NCI-H2107 treated with DMSO at 0.1 percent for 48 hours (cell line): ENCODE measurements around the gene ARHGAP32.
"Not testable (repeated sequence)": the region's sequence is repeated elsewhere in the genome, so short reads cannot be mapped to it uniquely, and the experiment has no call there.

ENCODE experiments used
- DNase-seq: peaks from one replicate; lab custom pipeline; 2025; ENCODE audit not compliant: unreplicated experiment; lab: John Stamatoyannopoulos, UW

ARHGAP32 gene

DNA sequence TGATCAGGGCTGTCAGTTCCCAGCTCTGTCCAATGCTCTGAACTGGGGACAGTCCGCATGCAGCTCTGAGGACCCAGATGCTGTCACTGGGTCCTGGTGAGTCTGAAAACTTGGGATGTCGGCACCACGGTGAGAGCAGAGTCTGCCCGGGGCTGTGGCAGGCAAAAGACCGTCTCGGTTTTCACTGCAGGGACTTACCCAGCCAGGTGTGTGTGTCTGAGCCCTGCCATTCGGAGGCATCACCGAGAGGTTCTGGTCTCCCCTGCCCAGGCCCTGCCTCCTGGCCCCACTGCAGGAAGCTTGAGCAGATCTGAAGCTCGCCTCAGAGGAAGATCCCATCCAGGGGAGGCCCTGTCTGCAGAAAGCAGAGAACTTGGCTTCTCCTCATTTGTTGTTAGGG, 254.6 kb downstream of the ARHGAP32 start:
- peak; percentile 29 for DNase-seq

DNA sequence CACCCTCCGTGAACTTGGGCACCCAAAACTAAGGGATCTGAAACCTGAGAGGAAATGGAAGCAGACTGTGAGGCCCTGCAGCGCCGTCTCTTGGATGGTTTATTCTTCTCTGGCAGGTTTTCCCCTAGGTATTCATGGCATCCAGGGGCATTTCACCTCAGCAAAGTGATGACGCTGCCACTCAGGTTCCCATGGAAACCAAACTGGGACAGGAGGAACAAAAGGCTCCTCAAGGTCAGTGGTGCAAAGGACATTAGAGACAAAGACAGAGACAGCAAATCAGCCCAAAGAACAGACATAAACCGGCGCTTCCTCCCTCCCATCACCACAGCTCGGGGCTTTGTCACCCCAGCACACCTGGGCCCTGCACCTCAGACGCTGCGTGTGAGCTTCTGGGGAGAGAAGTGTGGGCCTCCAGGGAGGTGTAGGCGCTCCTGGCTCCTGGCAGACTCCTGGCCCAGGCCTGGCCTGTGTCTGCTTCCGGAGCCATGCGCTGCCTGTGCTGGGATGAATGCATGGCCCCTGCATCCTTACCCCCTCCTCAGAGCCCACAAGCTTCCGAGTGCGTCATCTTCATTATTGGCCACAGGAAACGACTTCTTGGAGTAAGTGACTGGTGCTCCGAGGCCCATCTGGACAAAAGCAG, 255.4 kb downstream of the ARHGAP32 start:
- DNase-seq, result peak; percentile 54

DNA sequence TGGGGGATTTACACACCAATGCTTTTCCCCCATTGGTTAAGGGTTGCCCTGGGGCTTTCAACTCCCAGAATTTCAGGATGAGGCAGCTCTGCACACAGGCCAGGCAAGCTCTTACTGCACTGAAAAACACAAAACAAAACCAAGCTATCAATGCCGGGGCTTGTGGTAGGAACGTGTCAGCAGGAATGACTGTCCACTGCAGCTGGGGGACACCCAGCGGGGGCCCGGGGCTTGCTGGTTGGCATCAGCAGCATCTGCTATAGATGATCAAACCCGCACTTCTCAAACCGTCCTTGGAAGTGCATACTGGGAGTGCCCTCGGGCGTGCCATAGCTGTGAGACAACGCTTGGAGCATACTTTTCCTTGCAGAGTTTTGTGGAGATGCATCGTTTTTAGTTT, 257.2 kb downstream of the ARHGAP32 start:
- DNase-seq, result no peak

DNA sequence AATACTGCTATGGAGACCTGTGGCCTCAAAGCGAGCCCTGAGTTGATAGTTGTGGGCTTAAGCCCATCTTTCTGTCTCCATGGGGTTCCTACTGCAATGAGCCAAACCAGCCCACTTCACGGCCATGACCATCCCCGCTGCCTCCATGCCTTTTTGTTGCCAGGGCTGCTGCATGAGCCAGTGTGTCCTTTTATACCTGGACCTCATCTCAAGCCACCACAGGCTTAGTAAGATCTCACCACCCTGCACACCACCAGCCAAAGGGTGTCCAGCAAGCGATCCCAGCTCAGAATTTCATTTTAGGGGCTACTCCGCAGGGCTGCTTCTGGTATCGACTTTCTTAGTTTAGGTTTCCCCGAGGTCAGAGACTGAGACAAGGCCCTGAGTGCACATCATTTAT, 257.8 kb downstream of the ARHGAP32 start:
- no peak for DNase-seq

DNA sequence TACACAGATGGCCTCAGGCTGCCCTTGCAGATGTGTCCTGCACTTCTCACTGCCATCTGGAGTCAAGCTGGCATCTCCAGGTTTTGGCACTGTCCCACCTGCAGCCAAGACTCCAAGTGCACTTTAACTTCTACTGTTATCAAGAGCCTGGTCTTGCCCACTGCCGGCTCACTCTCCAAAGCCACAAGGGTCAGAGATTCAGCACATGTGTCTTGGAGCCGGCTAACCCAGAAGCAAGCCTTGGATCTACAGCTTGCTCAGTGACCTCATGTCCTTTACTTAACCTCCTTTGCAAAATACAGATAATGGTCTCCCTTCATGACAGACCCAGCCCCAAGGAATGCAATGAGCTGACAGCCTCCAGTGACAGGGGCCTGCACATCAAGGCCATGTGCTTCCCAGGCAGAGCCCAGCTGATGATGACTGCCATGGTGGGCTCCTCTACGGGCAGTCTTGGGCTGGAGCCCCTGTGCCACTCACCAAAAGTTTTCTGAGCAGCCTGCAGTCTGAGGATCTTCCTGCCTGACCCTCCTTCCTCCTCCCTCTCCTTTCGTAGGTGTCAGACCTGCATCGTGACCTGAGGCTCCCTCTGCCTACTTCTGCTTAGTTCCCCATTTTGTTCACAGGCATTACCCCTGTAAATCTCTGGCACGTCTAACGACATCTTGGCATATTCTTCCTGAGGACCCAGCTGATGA, 258.5 kb downstream of the ARHGAP32 start:
- no peak for DNase-seq

DNA sequence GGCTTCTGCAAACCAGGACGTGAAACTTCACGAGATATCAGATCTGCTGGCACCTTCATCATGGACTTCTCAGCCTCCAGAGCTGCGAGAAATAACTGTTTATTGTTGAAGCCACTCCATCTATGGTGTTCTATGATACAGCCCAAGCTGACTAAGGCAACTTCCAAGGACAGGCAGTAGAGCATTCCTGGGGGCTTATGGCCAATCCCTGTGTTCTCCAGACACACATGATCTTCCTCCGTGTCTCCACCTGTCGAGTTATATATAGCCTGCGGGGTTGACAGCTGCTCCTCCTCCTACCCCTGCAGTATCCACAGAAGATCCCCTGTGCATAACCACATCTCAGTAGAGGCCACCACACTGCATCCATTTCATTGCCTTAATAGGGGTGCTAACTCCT, 260.5 kb downstream of the ARHGAP32 start:
- DNase-seq, result no peak

DNA sequence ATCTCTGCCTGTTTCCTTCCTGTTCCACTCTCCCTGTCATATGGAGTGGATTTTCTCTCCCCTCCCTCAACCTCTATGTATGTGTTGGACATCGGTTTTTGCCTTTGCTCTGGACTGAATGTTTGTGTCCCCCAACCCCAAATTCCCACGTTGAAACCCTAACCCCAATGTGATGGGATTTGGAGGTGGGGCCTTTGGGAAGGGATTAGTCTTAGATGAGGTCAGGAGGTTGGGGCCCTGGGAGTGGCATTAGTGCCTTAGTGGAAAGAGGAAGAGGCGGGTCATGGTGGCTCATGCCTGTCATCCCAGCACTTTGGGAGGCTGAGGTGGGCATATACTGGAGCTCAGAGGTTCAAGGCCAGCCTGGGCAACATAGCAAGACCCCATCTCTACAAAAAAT, 261.1 kb downstream of the ARHGAP32 start:
- DNase-seq, result no peak

DNA sequence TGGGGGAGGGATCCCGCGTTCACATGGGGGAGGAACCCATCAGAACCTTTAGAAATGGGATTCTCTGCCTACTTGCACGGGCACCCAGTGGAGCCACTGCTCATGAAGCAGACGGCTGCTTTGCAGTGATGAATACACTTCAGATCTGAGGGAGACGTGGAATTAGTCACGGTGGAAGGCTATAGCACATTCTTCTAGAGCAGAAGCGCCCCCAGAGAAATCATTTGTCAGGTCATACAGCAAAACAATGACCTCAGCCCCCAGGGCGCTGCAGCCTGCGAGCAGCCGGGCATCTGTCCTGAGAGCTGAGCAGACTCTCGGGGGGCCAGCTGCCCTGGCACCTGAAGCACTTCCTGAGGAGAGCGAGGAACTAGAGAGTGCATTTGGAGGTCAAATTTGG, 262.1 kb downstream of the ARHGAP32 start:
- DNase-seq, result no peak

DNA sequence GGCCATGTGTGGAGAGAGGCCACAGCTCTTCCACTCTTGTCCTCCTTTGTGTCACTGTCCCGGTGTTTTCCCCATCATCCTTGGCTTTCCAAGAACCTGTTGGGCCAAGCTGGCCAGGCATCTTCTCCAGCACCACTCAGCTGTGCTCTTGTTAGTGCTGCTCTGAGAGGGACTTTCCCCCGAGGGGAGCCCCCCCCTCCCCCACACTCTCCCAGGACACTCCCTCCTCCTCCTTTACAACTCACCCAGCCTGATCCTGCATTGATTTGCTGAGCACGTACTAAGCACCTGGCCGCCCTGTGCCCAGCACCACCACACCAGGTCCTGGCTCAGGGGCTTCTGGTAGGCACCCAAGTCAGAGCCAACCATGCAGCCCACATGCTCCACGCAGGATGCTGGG, 262.7 kb downstream of the ARHGAP32 start:
- DNase-seq, result no peak

DNA sequence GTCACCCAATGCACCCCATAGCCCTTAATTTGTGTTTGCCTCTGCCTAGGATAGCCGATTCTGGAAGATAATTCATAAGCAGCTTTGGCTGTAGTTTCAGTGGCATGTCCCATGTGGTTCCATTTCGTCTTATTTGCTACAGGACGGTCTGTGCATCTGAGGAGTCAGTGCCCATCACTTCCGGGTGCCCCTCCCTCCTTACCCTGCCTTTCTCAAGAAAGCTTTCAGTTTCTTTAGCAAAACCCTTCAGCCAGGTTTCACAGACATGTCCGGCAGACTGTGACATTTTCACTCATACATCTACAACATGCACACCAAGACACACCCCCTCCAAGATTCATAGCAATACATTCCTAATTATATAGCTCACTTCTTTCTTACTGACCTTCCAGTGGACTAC, 263.7 kb downstream of the ARHGAP32 start:
- no peak for DNase-seq

DNA sequence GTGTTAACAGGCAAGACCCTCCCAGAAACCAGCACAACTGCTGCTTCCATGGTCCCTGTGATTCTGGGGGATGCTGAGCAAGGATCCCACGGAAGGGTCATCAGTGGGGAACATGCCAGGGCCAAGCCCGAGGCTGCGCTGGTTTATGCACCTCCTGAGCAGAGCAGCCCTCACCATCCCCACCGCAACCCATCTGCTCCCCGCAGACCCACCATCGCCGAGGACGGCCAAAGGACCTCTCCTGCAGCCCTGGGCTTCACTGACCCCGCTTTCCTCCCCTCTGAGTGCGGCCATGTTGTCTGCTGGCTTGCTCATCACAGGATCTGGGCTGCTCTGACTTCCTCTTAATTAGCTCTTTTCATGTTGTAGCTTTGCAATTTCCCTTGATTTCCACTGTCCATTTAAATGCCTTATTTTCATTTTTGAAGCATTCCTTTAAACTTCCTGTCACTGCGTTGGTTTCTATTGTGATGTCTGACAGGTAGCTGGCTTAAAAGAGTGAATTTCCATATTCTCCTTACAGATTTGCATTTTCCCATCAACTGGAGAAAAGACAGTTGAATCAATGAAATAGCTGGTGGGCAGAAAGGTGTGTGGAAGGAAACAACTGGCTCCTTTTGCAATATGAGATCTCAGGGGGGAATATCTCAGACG, 264.3 kb downstream of the ARHGAP32 start:
- DNase-seq, result no peak

DNA sequence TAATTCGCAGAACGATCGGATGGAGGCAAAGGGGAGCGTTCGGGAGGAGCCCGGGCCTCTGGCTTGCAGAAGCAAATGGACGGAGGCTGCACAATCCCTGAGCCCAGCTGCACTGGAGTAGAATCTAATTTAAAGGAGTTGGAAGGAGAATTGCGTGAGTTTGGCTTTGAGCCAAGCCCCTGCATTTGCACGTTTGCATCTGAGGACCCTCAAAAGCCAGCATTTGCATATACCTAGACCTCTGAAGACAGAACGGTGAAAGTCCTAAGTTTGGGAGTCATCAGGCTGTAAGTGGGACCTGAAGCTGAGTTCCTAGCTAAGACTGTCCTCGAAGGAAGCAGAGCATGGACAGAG, 265.0 kb downstream of the ARHGAP32 start:
- DNase-seq, result no peak

DNA sequence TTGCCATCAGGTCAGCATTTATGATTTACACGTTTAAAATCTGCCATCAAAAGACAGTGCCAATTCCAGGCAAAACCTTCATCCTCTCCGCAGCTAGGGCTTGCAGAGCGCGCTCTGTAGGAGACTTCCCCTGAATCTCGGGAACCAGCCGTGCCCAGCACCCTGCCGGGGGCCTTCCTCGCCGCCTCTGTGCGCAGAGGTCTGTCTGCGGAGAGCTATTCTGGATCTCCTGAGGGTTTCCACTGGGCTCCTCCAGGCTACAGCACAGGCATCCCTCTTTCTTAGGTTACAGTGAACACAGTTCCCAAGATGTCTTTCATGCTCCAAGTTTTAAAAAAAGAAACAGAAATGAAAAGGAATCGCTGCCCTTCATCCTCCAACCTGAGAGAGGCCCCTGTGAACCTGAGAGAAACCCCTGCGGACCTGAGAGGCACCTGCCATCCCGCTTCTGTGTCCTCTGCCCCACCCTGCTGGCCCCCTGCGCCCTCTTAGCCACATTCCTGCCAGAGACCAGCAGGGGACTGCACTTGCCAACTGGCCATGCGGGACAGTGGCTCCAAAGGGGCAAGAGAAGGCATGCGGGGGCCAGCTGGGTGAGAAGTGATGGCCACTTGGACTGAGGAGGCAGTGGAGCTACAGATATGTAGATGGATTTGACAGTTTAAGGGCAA, 265.6 kb downstream of the ARHGAP32 start:
- no peak for DNase-seq

DNA sequence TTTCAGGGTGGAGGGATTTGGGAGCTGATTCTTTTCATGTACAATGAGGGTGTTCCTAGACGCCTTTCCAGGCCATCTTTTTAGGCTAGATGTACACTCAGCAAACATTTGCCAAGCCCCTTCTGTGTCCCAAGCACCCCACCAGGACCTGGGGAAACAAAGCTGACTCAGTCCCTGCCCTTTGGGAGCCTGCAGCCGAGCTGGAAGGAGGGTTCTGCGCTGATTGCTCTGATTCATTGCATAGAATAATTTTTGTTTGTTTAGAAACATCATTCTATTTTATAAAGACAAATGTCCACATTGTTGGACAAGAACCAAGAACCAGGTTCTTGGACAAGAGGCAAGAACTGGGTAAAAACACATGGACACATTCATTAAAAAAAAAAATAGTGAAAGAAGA, 266.1 kb downstream of the ARHGAP32 start:
- no peak for DNase-seq

DNA sequence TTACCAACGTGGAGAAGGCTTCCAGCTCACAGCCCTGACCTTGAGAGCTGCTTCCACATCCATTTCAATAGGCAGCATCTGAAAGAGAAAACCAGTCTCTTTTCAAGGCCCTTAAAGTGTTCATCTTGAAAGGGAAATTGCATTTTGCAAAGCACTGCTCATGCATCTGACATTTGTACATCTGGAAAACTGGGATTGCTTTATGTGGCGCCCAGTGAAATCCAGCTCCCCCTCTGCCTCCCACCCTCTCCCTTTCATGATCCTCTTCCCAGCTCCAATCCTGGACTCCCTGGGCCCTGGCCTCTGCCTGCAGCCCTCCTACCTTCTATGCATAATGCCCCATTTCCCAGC, 266.9 kb downstream of the ARHGAP32 start:
- DNase-seq, result no peak

DNA sequence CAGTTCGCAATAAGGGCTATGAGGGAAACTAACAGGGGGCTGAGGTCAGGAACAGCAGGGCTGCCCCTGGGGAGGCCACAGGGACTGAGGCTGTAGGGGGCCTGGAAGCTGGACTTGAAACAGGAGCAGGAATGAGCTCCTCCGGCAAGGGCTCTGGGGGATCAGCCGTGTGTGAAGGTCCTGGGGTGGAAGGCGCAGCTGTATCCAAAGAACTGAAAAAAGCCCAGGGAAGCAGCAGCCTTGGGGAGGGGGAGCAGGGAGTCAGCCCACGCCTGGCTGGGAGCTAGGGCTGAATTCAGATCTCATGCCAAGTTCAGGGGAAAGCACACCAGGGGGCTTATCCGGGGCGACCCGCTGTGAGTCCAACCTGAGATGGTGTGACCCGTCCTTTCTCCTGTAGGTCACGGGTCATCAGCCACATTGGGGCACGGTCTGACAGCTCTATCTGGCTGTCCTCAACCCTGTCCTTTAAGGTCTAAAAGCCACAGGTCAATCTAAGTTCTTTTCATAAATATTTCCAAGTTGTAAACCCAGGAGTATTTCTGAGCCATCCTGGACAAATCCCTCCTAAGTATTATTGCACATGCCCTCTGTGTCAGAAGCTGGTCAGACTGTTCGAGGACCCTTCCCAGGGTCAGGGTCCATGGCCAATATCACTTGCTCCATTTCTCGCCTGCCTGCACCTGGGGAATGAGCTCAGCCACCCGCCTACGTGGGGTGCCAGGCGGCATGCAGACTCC, 267.4 kb downstream of the ARHGAP32 start:
- no peak for DNase-seq

DNA sequence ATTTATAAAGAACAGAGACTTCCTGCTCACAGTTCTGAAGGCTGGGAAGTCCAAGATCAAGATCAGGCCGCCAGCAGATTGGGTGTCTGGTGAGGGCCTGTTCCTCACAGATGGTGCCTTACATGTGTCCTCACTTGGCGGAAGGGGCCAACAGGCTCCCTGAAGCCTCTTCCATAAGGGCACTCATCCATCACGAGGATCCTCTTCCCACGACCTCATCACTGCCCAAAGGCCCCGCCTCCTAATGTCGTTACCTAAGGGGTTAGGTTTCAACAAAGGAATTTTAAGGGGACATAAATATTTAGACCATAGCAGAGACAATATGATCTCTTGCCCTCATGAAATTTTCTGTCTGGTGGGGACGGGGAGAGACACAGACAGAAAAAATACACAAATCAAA, 268.0 kb downstream of the ARHGAP32 start:
- no peak for DNase-seq

DNA sequence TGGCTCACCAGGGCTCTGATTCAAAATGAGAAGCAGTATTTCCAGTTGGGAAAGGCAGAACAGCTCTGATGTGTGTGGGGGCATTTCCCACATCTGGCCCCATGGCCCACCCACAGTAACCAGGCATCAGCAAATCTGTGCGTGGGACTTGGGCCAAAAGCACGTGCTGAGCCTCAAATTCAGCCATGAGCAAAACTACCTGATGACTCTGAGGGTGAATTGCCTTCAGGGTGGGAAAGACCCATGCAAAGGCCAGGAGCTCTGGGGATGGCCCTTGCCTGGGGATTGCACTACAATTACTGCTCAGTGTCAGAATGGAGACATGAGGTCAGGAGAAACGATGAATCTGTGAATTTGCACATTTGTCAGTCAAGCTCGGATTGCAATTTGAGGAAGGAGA, 270.3 kb downstream of the ARHGAP32 start:
- DNase-seq, result no peak

DNA sequence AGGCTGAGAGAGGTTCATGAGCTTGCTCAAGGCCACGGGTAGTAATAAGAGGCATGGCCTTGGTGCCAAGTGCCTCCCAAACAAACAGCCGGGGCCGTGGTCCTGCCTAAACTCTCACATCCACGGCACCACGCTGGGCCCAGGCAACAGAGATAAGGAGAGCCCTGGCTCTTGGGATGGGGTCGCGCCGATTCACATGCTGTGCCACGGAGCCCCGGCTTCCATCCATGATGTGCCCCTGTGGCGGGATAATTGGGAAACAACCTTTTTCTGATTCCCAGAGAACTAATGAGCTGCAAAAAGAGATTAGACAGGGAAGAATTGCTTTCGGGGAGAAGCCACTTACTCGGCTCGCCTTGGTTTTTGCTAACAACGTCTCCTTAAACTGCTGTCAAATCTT, 271.5 kb downstream of the ARHGAP32 start:
- no peak for DNase-seq

DNA sequence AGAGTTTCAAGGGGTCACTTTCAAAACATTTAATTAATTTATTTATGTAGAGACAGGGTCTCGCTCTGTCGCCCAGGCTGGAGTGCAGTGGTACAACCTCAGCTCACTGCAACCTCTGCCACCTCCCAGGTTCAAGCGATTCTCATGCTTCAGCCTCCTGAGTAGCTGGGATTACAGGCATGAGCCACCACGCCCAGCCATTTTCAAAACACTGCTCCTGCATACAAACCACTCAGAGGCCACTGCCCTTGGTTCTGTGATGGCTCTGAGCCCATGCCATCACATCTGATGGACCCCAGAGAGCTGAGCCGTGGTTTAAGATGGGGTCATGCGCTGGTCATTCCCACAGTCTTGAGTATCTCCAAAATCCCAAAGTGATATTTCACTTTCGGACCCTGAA, 272.5 kb downstream of the ARHGAP32 start:
- not testable (repeated sequence) for DNase-seq

DNA sequence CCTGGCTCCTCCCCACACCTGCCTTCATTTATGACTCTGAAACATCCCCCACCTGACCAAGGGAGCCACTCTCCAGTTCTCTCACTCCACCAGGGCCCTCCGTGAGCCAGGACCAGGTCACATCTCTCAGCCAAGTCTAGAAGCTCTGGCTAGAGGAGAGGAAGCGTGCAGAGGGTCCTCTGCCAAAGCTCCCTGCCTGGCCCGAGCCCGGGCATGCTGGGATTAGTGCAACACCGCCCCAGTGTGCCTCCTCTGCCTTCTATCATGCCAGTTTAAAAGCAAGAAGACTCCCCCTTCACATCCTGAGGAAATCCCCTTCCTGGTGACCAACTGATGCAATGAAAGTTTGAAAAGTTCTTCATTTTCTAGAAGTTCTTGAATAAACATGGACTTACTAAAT, 272.9 kb downstream of the ARHGAP32 start:
- no peak for DNase-seq
